Subcutaneous adipose tissue (tissue), 4 donors: ENCODE measurements around the gene TCIRG1. TPM values are rescaled to one million over a fixed set of nuclear protein-coding genes. Genes with fewer than 3 reads are reported as not detected.

Source experiments
- total RNA-seq, 4 donors: library from RNA; depleted of rRNA; stranded (reverse); fragments of >200 nt; gene quantifications; one replicate each; pipeline ENCODE4 v1.1.0, GENCODE V29; 2016
- TF ChIP-seq, protein P1 (sequence below): fragments of 450-650 bp; IDR thresholded peaks from one replicate; pipeline ENCODE4 v1.5.1; 2016; ENCODE audit warnings: low read depth, mild to moderate bottlenecking, control low read depth, antibody characterized with exemption, moderate library complexity

TCIRG1 gene
- total RNA-seq, 4 donors from 2014 or later, result 56.4 to 145 (median 118) TPM

DNA sequence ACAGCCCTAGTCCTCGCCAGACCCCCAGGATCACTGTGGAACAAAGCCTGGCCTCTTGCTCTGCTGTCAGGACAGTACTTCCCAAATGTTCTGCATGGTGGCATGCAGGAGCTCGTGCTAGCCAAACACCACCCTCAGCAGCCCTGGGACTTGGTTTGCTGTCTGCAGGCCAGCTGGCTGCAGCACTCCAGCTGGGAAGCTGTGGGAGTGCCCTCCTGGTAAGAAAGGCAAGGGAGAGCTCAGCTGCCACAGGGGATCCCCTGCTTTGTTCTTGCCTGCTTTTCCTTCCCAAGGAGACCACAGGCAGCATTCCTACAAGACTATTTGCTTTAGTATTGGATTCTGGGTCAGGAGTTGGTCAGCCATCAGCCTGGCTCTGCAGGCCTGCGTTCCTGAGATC lies 27.9 kb downstream of the TCIRG1 start:
- TF ChIP-seq, protein P1, sequence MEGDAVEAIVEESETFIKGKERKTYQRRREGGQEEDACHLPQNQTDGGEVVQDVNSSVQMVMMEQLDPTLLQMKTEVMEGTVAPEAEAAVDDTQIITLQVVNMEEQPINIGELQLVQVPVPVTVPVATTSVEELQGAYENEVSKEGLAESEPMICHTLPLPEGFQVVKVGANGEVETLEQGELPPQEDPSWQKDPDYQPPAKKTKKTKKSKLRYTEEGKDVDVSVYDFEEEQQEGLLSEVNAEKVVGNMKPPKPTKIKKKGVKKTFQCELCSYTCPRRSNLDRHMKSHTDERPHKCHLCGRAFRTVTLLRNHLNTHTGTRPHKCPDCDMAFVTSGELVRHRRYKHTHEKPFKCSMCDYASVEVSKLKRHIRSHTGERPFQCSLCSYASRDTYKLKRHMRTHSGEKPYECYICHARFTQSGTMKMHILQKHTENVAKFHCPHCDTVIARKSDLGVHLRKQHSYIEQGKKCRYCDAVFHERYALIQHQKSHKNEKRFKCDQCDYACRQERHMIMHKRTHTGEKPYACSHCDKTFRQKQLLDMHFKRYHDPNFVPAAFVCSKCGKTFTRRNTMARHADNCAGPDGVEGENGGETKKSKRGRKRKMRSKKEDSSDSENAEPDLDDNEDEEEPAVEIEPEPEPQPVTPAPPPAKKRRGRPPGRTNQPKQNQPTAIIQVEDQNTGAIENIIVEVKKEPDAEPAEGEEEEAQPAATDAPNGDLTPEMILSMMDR, result no peak

DNA sequence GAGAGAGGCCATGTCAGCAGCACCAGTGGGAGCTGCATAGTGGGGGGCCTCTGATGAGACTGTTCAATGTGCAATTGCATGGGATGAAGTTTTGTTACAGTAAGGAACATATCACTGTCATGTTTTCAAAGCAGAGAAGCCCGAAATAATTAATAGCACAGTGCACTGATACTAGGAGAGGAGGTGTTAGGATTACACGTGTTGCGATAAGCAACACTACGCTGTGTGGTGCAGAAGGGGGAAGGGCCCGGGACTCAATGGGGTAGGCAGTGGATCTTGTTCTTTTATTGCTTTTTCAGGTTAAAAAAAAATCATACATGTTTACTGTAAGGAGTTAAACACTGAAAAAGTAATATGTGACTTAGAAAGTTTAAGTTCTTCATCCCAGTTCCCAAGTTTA lies 29.2 kb downstream of the TCIRG1 start:
- TF ChIP-seq, protein P1, result no peak

DNA sequence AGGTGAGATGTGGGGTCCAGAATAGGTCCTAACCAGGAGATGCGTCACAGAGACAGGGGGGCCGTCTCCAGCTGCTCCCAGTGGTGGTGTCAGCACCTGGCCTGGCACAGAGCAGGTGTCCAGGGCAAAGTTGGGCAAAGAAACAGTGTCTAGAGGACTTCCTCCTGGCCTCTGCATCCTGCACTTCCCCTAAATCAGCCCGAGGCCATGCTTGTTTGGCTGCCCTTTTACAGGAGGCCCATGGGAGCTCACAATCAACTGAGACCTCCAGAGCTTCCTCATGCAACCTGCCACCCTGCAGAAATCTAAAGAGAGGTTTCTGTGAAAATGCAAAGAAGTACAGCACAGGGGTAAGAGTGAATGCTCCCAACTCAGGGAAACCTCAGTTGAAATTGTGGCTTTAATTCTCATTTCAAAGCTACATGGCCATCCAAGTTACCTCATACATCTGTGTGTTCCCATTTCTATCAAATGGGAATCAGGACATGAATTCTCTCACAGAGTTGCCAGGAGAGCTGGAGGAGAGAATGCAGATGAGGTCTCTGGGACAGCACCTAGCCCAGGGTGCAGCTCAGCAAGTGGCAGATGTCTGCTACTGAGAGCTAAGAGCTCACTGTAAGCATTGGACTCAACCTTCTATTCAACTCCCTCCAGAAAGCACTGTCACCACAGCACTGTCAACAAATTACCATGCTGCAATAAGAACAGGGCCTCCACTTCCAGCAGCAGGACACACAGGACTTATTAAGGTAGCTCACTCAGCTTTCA lies 32.6 kb downstream of the TCIRG1 start:
- TF ChIP-seq, protein P1, result no peak

DNA sequence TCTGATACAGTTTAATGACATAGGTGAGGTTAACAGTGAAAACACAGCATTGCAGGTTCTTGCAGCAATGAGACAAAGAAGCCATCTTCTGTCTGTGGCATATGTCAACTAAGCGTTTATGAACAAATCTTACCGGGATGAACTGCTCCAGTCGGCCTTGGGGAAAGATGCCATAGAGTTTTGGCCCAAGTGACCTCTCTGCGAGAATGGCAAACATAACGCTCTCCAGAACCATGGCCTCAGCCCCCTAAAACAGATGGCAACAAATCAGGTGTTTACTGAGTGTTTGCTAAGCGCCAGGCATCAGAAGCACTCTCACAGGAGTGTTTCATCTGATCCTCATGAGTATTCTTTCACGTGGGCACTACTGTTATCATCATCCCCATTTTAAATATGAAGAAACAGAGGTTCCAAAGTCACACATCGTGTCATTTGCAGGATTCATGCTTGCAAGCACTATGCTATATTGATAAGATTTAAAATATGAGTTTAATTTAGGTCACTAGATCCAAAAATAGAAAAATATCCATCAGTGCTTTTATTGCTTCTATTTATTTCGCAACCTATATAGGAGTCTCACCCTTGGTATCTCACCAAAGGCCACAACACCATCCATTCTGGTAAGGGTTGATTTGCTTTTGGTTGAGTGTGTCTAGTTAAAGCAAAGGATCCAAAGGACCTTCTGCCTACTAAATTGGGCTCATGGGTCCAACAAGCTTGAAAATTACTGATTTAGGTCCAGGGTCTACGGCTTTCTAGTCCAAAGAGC lies 35.9 kb downstream of the TCIRG1 start:
- TF ChIP-seq, protein P1, result no peak

DNA sequence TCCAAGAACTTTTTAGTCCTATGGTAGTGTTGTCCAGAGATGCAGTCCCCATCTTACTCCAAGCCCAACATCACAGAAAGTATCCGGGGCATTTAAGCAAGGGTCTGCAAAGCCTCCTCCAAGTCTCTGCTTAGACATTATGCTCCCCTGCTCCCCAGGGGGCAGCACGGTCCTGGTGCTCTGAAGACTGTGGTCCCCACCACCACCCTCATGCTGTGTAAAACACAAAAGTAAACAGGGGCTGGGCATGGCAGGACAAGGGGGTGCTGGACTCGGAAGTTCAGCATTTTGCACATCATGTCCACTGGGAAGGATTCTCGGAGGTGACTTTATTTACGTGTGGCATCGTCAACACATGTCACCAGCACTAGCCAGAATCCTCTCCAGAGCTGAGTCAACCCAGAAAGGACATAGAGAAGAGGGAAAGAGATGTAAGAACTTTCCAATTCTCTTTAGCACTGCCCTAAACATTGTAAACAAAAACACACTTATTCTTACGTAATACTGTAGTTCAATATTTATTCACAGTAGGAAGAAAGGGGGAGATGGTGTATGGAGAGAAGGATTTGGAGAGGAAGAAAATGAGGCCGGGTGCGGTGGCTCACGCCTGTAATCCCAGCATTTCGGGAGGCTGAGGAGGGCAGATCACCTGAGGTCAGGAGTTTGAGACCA lies 37.7 kb downstream of the TCIRG1 start:
- TF ChIP-seq, protein P1, result no peak

DNA sequence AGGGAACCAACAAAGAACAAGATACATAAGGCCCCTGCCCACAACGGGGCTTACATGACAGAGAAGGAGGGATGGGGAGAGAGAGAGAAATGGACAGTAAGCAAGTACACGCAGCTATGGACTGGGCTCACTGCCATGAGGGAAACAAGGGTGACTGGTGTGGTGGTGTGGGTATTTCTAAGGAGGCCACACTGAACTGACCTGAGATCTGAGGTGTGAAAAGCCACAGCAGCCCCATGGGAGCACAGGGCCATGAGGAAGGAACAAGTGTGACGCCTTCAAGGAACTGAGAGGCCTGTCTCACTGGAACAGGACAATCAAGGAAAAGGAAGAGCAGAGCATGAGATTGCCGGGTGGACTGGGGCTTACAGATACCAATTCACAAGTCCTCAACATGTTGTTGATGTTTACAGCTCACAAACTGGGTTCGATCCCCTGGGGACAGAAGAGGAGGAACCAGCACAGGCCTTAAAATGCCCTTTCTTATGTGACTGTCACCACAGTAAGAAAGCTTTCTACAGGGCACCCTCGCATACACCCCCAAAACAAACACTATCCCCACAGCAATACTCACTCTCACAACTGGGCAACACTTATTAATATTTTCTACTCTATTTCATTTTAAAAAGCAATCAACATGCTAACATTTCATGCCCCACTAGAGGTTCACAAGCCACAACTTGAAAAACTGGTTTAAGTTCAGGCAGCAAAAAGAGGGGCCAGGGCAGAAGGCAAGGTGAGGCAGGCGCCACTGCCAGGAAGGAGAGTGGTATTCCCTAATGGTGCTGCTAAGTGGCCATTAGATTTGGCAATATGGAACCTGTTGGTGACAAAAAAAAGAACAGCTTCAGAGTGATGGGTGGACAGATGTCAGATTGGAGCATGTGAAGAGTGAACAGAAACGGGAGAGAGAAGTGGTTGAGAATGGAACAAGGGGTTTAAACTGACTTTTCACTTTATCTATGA lies 39.1 kb downstream of the TCIRG1 start:
- TF ChIP-seq, protein P1, result no peak
